ENCODE data around the gene AHCTF1. TPM values are rescaled to one million over a fixed set of nuclear protein-coding genes. Genes with fewer than 3 reads are reported as not detected.

The AHCTF1 gene
- total RNA-seq, 6 experiments from 2014 or later: 10.3 to 23.4 (median 14.9) TPM

DNA sequence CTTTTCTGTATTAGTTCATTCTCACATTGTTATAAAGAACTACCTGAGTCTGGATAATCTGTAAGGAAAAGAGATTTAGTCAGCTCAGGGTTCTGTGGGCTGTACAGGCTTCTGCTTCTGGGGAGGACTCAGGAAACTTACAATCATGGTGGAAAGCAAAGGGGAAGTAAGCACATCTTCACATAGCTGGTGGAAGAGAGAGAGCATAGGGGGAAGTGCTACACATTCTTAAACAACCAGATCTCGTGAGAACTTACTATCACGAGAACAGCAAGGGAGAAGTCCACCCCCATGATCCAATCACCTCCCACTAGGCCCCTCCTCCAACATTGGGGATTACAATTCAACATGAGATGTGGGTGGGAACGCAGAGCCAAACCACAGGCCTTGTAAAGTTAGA, 37.9 kb upstream of the AHCTF1 start:
- no peak for ATAC-seq
- 66% methylated on average over 3 of the region's 3 CpGs for WGBS (ENCODE audit: insufficient coverage, low coverage, low lambda C conversion rate, missing lambda C conversion rate)
- no peaks in the 10 kb centered on the region for H3K27me3 ChIP-seq

DNA sequence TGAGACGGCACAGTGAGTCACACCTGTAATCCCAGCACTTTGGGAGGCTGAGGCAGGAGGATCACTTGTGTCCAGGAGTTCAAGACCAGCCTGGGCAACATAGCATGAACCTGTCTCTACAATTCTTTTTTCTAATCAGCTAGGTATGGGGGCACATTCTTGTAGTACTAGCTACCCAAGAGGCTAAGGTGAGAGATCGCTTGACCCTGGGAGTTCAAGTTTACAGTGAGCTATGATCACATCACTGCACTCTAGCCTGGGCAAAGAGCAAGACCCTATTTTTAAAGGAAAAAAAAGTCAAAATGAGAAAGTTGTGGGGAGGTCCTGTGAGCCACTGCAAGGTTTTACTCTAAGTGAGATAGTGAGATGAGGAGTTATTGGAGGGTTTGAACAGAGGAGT, 34.8 kb upstream of the AHCTF1 start:
- Histone ChIP-seq H3K27me3 (no peaks in the 10 kb centered on the region), H3K4me3 (no peak overlapping the region)
- intact Hi-C loops (cut with DNase I): no loop called here

More for the DNA sequence above, 37.9 kb upstream of the AHCTF1 start:
- DNase-seq: no peak
- intact Hi-C loops (cut with DNase I): no loop called here
- Histone ChIP-seq H3K9me3 (no peaks in the 10 kb centered on the region), H3K4me3 (no peak overlapping the region), H3K4me1 (no peaks in the 10 kb centered on the region), H3K36me3 (no peaks in the 10 kb centered on the region), H3K27ac (no peak overlapping the region)
- TF ChIP-seq, protein P1, sequence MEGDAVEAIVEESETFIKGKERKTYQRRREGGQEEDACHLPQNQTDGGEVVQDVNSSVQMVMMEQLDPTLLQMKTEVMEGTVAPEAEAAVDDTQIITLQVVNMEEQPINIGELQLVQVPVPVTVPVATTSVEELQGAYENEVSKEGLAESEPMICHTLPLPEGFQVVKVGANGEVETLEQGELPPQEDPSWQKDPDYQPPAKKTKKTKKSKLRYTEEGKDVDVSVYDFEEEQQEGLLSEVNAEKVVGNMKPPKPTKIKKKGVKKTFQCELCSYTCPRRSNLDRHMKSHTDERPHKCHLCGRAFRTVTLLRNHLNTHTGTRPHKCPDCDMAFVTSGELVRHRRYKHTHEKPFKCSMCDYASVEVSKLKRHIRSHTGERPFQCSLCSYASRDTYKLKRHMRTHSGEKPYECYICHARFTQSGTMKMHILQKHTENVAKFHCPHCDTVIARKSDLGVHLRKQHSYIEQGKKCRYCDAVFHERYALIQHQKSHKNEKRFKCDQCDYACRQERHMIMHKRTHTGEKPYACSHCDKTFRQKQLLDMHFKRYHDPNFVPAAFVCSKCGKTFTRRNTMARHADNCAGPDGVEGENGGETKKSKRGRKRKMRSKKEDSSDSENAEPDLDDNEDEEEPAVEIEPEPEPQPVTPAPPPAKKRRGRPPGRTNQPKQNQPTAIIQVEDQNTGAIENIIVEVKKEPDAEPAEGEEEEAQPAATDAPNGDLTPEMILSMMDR (IDR thresholded peaks at IDR 0.05): no peak
- TF ChIP-seq POLR2A (IDR thresholded peaks at IDR 0.05): no peak

DNA sequence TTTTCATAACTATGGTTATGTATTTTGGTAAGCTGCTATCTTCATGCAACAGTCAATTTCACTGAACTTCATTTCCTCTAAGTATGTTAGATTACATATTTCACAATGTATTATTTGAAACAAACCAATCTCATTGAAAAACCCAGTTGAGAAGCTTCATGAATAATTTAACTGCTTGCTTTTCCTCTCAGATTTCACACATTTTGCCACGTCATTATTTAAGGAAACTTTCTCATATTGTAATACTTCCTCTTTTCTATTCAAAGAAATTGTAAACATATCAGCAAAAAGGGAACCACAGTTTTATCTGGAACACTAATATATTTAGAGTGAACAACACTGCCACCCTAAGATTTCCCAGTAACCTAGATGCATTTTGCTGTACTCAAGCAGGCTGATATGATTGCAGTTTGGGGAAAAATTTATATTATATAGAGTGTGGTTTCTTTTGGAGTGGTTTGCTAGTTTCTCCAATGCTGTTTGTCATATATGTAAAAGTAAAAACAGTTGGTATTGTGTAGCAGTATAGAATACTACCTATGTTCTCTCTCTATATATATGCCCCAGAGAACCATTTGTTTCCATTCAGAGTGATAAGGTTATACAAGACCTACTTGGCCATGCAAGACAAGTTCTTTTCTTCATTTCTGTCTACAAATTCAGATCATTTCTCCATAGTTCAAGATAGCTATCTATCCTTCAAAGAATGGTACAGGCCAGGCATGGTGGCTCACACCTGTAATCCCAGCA, 28.4 kb upstream of the AHCTF1 start:
- Histone ChIP-seq H3K9me3 (no peaks in the 10 kb centered on the region), H3K4me3 (no peak overlapping the region), H3K27ac (peak overlapping the region in 2 of 3 donors; percentile 10 to 43), H3K4me1 (no peaks in the 10 kb centered on the region), H3K27me3 (no peaks in the 10 kb centered on the region), H3K36me3 (no peaks in the 10 kb centered on the region)
- TF ChIP-seq POLR2A (IDR thresholded peaks at IDR 0.05): no peak
- TF ChIP-seq, protein P1 (IDR thresholded peaks at IDR 0.05): no peak
- peak; percentile 42 to 76 (median 63) for ATAC-seq
- 12% methylated on average over 1 of the region's 1 CpG for WGBS (ENCODE audit: insufficient coverage, low coverage, low lambda C conversion rate, missing lambda C conversion rate)
- intact Hi-C loops (cut with DNase I): no loop called here
- no peak for DNase-seq

More for the DNA sequence above, 34.8 kb upstream of the AHCTF1 start:
- no peak for ATAC-seq
- TF ChIP-seq, protein P1 (IDR thresholded peaks at IDR 0.05): no peak
- no peak for TF ChIP-seq POLR2A (IDR thresholded peaks at IDR 0.05)
- H3K36me3 ChIP-seq: no peaks in the 10 kb centered on the region
- H3K4me1 ChIP-seq: no peaks in the 10 kb centered on the region
- H3K9me3 ChIP-seq: no peaks in the 10 kb centered on the region
- 83% methylated on average over 2 of the region's 2 CpGs for WGBS (ENCODE audit: insufficient coverage, low coverage, low lambda C conversion rate, missing lambda C conversion rate)
- H3K27ac ChIP-seq: no peak overlapping the region
- no peak for DNase-seq

DNA sequence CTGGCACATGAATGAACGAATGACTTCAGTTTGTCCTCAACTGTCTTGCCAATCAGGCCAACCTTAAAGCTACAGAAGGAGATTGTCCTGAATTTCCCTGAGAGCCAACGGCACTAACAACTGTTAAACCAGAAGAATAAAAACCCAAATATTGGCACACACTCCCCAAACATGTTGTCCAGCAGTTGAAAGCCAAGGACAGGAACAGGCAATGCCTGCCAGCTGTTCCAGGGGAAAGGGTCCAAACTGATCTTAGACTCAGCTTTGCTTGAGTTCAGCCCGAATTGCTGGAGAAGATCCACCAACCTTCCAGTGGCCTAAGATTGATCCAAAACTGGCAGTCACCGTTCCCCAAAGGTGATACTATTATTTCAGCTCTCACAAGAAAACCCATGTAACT, 22.4 kb upstream of the AHCTF1 start:
- Histone ChIP-seq H3K27me3 (no peaks in the 10 kb centered on the region), H3K9me3 (no peaks in the 10 kb centered on the region), H3K27ac (no peak overlapping the region), H3K36me3 (no peaks in the 10 kb centered on the region), H3K4me1 (no peaks in the 10 kb centered on the region), H3K4me3 (no peak overlapping the region)
- intact Hi-C loops (cut with DNase I): no loop called here
- ATAC-seq (no peak), DNase-seq (no peak)
- WGBS (ENCODE audit: insufficient coverage, low coverage, low lambda C conversion rate, missing lambda C conversion rate): 50% methylated on average over 3 of the region's 4 CpGs
- no peak for TF ChIP-seq POLR2A (IDR thresholded peaks at IDR 0.05)
- TF ChIP-seq, protein P1 (IDR thresholded peaks at IDR 0.05): no peak

Data from right lobe of liver (tissue), 6 donors.